ENCODE data around the gene ODAD2. TPM values are rescaled to one million over a fixed set of nuclear protein-coding genes. Genes with fewer than 3 reads are reported as not detected.

Gene ODAD2
- 0.02 to 0.13 TPM (median 0.03 TPM) in 3 of 5 replicates, not detected in the others for total RNA-seq (2022; extraction: Qiagen RNA extraction)

GRCh38 chr10:27998954-27999275 is at the start of gene ODAD2:
Gene ODAD2, minus strand, starts transcription at chr10:27999079. Its CDS starts 3,937 bp downstream, at chr10:27995142.

